Nephron (organoid): Measurements from ENCODE around the gene ST6GALNAC3.

Source experiments
- H3K27ac Mint-ChIP-seq, 3 experiments: 2 replicates each; pipeline ENCODE4 v1.8.0; 2020; ENCODE audit warnings: mixed read lengths in 3 of 3, mild to moderate bottlenecking in 2 of 3, moderate library complexity in 1 of 3
- H3K27me3 Mint-ChIP-seq: 2 replicates; pipeline ENCODE4 v1.8.0; 2021; ENCODE audit warnings: low read depth, mild to moderate bottlenecking, moderate library complexity, mixed read lengths
- H3K36me3 Mint-ChIP-seq: 2 replicates; pipeline ENCODE4 v1.8.0; 2020; ENCODE audit warnings: low read depth, mixed read lengths
- H3K4me1 Mint-ChIP-seq: 2 replicates; pipeline ENCODE4 v1.8.0; 2020; ENCODE audit warnings: mixed read lengths
- H3K4me3 Mint-ChIP-seq, 3 experiments: 2 replicates each; pipeline ENCODE4 v1.8.0; 2020; ENCODE audit warnings: mild to moderate bottlenecking in 3 of 3, mixed read lengths in 3 of 3, moderate library complexity in 2 of 3
- H3K9me3 Mint-ChIP-seq: 2 replicates; pipeline ENCODE4 v1.8.0; 2020; ENCODE audit warnings: mixed read lengths
- CTCF ChIP-seq, 3 experiments: fragments of 200-600 bp; sonication (generic); IDR thresholded peaks; one replicate each; pipeline ENCODE4 v1.5.0; 2021; ENCODE audit warnings: antibody characterized with exemption in 3 of 3; ENCODE audit not compliant: unreplicated experiment in 3 of 3

Gene ST6GALNAC3

DNA sequence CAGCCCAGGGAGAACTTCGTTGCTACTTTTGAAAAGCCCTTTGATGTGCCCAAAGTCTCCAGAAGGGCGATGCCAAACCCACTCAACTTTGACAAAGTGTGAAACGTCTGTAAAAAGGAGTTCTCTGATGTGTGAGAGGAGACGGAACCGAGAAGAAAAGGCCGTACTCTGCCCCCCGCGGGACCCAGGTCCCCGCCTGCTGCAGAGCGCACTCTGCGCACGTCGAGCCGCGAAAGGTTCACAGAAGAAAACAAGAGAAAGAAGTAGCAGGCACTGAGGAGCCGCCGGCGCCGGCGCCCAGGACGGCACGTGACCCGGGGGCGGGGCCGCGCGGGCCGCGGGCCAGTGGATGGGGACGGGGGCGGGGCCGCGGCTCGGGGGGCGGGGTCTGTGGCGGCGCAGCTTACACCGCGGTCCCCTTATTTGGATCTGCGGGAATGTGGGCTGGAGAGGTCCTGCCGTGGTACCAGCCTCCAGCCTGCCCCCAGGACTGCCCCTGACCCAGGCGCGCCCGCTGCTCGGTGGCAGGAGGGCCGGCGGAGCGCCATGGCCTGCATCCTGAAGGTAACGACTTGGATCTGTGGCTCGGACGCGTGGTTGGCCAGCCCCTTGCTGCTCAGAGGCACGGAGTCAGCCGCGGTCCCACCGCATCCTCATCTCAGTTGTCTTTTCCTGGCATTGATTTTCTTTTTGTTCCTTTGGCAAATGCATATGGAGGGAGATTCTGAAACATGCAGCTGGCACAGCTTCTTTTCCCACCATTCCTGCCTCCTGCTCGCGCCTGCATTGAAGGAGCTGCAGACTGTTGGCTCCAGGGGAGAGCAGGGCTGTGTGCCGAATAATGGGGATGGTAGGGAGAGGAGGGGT lies at the start of gene ST6GALNAC3:
Gene ST6GALNAC3, plus strand, starts transcription at position 426 of the 867 bp plus-strand sequence.
- no peak for TF ChIP-seq CTCF (IDR thresholded peaks at IDR 0.05; ENCODE audit: unreplicated experiment in 3 of 3)
- H3K27ac Mint-ChIP-seq, result peak within 1 kb of the TSS; percentile 63 to 85 (median 84)

DNA sequence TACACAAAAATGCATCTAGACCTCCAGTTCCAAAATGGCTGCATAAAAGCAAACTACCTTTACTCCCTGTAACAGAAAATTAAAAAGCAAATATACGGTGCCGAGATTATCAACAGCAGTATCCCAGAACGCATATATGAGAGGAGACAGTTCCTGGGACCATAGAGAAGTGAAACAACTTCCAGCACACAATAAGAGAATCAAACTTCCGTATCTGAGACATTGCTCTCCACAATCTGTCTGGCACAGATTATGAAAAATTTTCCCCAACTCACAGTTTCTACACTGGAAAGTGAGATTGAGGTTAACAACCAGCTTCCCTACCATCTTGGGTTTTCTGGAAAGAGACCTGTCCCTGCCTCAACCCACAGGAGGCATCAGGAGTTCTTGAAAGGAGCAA lies 47.2 kb upstream of the ST6GALNAC3 start:
- Mint-ChIP-seq H3K27ac (no peak overlapping the region), H3K4me3 (no peak overlapping the region), H3K9me3 (no peaks in the 10 kb centered on the region), H3K4me1 (peaks cover 15% of the 10 kb centered on the region), H3K36me3 (no peaks in the 10 kb centered on the region), H3K27me3 (no peaks in the 10 kb centered on the region)
- no peak for TF ChIP-seq CTCF (IDR thresholded peaks at IDR 0.05; ENCODE audit: unreplicated experiment in 3 of 3)

More for the DNA sequence above, at the start of gene ST6GALNAC3:
- Mint-ChIP-seq H3K9me3 (no peaks in the 10 kb centered on the region), H3K27me3 (no peaks in the 10 kb centered on the region), H3K4me3 (peak within 1 kb of the TSS; percentile 91 to 96 (median 96)), H3K4me1 (peaks cover 24% of the 10 kb centered on the region), H3K36me3 (no peaks in the 10 kb centered on the region)

- peaks cover 12% of the 10 kb centered on the region for H3K4me1 Mint-ChIP-seq
- H3K36me3 Mint-ChIP-seq, result no peaks in the 10 kb centered on the region
- H3K27me3 Mint-ChIP-seq, result no peaks in the 10 kb centered on the region
- no peaks in the 10 kb centered on the region for H3K9me3 Mint-ChIP-seq
- no peak overlapping the region for H3K27ac Mint-ChIP-seq
- TF ChIP-seq CTCF (IDR thresholded peaks at IDR 0.05; ENCODE audit: unreplicated experiment in 3 of 3), result no peak
- no peak overlapping the region for H3K4me3 Mint-ChIP-seq
These were observed 45.2 kb upstream of the ST6GALNAC3 start for GRCh38 chr1:76029331-76029730.

DNA sequence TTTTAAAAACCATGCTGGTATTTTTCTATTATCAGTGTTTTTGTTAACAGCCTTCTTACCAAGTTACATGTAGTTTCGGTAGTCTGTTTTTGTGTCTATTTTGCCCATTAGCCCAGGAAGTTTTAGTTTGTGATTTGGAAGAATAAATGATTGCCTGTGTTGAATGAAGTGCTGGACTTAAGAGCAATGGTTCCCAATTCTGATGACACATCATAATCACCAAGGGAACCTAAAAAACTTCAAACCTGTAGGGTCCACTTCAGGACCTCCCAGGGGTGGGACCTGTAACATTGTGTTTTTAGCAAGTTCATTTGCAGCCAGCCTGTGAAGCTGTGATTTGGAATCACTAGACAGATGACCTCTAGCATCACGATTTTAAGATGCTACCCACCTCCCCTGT lies 43.0 kb upstream of the ST6GALNAC3 start:
- no peak for TF ChIP-seq CTCF (IDR thresholded peaks at IDR 0.05; ENCODE audit: unreplicated experiment in 3 of 3)
- Mint-ChIP-seq H3K27ac (no peak overlapping the region), H3K4me1 (peaks cover 5% of the 10 kb centered on the region), H3K4me3 (no peak overlapping the region), H3K9me3 (no peaks in the 10 kb centered on the region), H3K36me3 (no peaks in the 10 kb centered on the region), H3K27me3 (no peaks in the 10 kb centered on the region)

DNA sequence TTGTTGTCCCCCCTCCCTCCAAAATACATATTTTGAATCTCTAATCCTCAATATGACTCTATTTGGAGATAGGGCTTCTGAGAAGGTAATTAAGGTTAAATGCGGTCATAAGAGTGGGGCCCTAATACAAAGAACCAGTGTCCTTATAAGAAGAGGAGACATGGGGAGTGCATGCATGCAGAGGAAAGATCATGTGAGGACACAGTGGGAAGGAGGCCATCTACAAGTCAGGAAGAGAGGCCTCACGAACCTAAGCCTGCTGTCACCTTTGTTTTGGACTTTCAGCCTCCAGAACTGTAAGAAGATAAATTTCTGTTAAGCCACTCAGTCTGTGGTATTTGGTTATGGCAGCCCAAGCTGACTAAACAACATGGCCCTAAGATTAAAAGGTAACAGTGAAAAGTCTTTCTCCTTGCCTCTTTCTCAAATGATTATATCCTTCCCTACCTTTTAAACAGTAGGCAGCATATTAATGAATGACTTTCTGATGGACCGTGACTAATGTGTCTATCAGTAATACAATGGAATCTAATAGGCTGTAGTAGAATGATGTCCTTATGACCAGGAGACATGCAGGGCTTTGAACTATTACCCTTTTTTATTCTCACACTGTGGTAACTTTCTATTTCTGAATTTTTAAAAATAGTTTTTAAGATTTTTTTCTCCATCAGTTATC lies 40.6 kb upstream of the ST6GALNAC3 start:
- H3K27ac Mint-ChIP-seq, result no peak overlapping the region
- H3K9me3 Mint-ChIP-seq, result no peaks in the 10 kb centered on the region
- H3K4me3 Mint-ChIP-seq, result no peak overlapping the region
- no peaks in the 10 kb centered on the region for H3K27me3 Mint-ChIP-seq
- no peak for TF ChIP-seq CTCF (IDR thresholded peaks at IDR 0.05; ENCODE audit: unreplicated experiment in 3 of 3)
- H3K36me3 Mint-ChIP-seq, result no peaks in the 10 kb centered on the region
- H3K4me1 Mint-ChIP-seq, result peaks cover 17% of the 10 kb centered on the region
